Measurements from ENCODE around the gene SNIP1.
"Not testable (repeated sequence)": the region's sequence is repeated elsewhere in the genome, so short reads cannot be mapped to it uniquely, and the experiment has no call there.

Gene SNIP1

DNA sequence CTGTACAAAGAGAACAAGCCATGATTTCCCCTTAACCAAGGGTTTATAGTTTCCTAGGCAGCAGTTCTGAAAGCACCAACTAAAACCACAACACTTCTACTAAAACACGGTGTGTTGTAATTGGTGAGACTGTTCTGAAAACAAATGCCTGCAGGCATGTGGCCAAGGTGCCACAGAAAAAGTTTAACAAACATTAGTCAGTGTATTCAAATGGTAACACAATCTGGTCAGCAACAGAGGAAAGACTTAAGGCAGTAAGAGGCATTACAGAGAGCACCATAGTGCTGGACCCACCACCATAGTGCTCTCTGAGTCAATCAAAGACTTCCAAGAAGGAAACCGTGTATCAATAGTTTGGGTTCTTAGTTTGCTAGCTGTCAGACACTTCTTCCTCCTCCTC, 16.7 kb downstream of the SNIP1 start:
- Mint-ChIP-seq H3K4me3 (no peak overlapping the region), H3K27me3 (ENCODE audit: low read depth, poor library complexity) (no peaks in the 10 kb centered on the region), H3K4me1 (peaks cover 4% of the 10 kb centered on the region), H3K9me3 (no peaks in the 10 kb centered on the region), H3K27ac (no peak overlapping the region), H3K36me3 (ENCODE audit: low read depth) (peaks cover 62% of the 10 kb centered on the region)
- TF ChIP-seq, protein P1, sequence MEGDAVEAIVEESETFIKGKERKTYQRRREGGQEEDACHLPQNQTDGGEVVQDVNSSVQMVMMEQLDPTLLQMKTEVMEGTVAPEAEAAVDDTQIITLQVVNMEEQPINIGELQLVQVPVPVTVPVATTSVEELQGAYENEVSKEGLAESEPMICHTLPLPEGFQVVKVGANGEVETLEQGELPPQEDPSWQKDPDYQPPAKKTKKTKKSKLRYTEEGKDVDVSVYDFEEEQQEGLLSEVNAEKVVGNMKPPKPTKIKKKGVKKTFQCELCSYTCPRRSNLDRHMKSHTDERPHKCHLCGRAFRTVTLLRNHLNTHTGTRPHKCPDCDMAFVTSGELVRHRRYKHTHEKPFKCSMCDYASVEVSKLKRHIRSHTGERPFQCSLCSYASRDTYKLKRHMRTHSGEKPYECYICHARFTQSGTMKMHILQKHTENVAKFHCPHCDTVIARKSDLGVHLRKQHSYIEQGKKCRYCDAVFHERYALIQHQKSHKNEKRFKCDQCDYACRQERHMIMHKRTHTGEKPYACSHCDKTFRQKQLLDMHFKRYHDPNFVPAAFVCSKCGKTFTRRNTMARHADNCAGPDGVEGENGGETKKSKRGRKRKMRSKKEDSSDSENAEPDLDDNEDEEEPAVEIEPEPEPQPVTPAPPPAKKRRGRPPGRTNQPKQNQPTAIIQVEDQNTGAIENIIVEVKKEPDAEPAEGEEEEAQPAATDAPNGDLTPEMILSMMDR (IDR thresholded peaks at IDR 0.05), result no peak
- DNase-seq, result no peak

DNA sequence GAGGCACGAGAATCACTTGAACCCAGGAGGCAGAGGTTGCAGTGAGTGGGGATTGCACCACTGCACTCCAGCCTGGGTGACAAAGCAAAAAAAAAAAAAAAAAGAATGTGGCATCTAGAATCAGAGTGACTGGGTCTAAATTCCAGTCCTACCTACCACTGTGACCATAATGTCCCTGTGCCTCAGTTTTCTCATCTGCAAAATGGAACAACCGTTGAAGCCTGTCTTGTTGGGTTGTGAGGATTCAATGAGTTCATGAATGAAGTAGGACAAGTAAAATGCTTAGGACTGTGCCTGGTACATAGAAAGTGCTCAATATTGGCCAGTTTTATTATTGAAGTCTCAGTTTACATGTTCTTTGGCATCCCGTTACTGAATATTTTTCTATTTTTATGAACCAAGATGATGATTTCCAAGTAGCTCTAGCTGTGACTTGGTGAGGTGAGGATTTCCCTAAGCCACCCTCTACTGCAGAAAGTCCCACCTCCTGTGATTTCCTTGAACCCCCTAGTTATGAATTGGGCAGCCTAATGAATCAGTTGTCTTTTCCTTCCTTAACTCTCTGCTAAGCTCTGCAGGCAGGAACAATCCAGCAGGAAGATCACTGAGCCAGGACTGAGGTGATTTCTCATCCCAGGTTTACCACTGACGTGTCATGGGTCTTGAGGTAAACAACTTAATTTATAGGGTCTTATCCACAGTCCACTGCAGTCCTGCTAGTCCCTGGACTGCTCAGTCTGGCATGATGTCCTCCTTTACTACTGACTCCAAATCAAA, 20.6 kb downstream of the SNIP1 start:
- no peak for DNase-seq
- peak overlapping the region; percentile 78 for H3K27ac Mint-ChIP-seq
- peaks cover 37% of the 10 kb centered on the region for H3K36me3 Mint-ChIP-seq (ENCODE audit: low read depth)
- peaks cover 4% of the 10 kb centered on the region for H3K4me1 Mint-ChIP-seq
- no peaks in the 10 kb centered on the region for H3K27me3 Mint-ChIP-seq (ENCODE audit: low read depth, poor library complexity)
- TF ChIP-seq, protein P1 (IDR thresholded peaks at IDR 0.05), result no peak
- H3K4me3 Mint-ChIP-seq, result no peak overlapping the region
- no peaks in the 10 kb centered on the region for H3K9me3 Mint-ChIP-seq

DNA sequence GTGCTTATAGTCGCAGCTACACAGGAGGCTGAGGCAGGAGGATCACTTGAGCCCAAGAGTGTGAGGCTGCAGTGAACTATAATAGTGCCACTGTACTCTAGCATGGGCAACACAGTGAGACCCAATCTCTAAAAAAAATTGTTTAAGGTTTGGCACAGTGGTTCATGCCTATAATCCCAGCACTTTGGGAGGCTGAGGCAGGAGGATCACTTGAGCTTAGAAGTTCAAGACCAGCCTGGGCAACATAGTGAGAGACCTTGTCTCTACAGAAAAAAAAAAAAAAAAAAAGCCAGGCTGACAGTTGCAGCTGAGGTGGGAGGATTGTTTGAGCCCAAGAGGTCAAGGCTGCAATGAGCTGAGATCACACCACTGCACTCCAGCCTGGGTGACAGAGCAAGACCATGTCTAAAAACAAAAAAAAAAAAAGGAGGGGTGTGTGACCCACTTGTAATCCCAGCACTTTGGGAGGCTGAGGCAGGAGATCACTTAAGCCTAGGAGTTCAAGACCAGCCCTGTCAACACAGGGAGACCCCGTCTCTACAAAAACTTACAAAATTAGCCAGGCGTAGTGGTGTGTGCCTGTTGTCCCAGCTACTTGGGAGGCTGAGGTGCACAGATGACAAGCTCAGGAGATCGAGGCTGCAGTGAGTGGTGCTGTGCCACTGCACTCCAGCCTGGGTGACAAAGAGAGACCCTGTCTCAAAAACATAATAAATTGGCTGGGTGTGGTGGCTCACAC, 21.5 kb downstream of the SNIP1 start:
- Mint-ChIP-seq H3K27ac (peak overlapping the region; percentile 25), H3K36me3 (ENCODE audit: low read depth) (peaks cover 27% of the 10 kb centered on the region)
- H3K27me3 Mint-ChIP-seq (ENCODE audit: low read depth, poor library complexity); DNase-seq; H3K4me3 Mint-ChIP-seq; H3K4me1 Mint-ChIP-seq; H3K9me3 Mint-ChIP-seq: not testable (repeated sequence)

DNA sequence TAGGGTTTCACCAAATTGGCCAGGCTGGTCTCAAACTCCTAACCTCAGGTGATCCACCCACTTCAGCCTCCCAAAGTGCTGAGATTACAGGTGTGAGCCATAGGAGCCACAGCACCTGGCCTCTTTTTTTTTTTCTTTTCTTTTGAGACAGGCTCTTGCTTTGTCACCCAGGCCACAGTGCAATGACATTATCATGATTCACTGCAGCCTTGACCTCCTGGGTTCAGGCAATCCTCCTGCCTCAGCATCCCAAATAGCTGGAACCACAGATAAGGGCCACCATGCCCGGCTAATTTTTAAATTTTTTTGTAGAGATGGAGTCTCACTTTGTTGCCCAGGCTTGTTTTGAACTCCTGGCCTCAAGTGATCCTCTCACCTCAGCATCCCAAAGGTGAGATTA, 24.2 kb downstream of the SNIP1 start:
- peaks cover 10% of the 10 kb centered on the region for H3K36me3 Mint-ChIP-seq (ENCODE audit: low read depth)
- not testable (repeated sequence) for H3K27me3 Mint-ChIP-seq (ENCODE audit: low read depth, poor library complexity); DNase-seq

DNA sequence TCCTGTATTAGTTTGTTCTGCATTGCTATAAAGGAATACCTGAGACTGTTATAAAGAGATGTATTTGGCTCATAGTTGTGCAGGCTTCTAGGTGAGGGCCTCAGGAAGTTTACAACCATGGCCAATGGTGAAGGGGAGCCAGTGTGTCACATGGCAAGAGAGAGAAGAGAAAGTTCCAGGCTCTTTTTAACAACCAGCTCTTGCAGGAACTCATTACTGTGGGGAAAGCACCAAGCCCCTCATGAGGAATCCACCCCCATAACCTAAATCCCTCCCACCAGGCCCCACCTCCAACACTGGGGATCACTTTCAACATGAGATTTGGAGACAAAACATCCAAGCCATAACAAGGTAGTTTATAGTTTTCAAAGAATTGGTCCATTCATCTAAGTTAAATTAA, 34.5 kb downstream of the SNIP1 start:
- H3K27me3 Mint-ChIP-seq (ENCODE audit: low read depth, poor library complexity), result peaks cover 12% of the 10 kb centered on the region
- peak overlapping the region; percentile 59 for H3K4me3 Mint-ChIP-seq
- TF ChIP-seq, protein P1 (IDR thresholded peaks at IDR 0.05), result no peak
- no peak for DNase-seq
- H3K4me1 Mint-ChIP-seq, result peaks cover 24% of the 10 kb centered on the region
- H3K36me3 Mint-ChIP-seq (ENCODE audit: low read depth), result no peaks in the 10 kb centered on the region
- peaks cover 13% of the 10 kb centered on the region for H3K9me3 Mint-ChIP-seq
- H3K27ac Mint-ChIP-seq, result no peak overlapping the region

More for the DNA sequence above, 24.2 kb downstream of the SNIP1 start:
- not testable (repeated sequence) for H3K27ac Mint-ChIP-seq, H3K4me1 Mint-ChIP-seq, H3K4me3 Mint-ChIP-seq, H3K9me3 Mint-ChIP-seq

DNA sequence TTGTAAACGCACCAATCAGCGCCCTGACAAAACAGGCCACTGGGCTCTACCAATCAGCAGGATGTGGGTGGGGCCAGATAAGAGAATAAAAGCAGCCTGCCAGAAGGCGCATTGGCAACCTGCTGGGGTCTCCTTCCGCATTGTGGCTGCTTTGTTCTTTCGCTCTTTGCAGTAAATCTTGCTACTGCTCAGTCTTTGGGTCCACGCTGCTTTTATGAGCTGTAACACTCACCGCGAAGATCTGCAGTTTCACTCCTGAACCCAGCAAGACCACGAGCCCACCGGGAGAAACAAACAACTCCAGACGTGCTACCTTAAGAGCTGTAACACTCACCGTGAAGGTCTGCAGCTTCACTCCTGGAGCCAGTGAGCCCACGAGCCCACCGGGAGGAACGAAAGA, 35.2 kb downstream of the SNIP1 start:
- Mint-ChIP-seq H3K27ac (peak overlapping the region; percentile 92), H3K27me3 (ENCODE audit: low read depth, poor library complexity) (peaks cover 15% of the 10 kb centered on the region), H3K9me3 (peaks cover 13% of the 10 kb centered on the region), H3K4me1 (peaks cover 25% of the 10 kb centered on the region), H3K4me3 (peak overlapping the region; percentile 59)
- H3K36me3 Mint-ChIP-seq (ENCODE audit: low read depth); DNase-seq: not testable (repeated sequence)

DNA sequence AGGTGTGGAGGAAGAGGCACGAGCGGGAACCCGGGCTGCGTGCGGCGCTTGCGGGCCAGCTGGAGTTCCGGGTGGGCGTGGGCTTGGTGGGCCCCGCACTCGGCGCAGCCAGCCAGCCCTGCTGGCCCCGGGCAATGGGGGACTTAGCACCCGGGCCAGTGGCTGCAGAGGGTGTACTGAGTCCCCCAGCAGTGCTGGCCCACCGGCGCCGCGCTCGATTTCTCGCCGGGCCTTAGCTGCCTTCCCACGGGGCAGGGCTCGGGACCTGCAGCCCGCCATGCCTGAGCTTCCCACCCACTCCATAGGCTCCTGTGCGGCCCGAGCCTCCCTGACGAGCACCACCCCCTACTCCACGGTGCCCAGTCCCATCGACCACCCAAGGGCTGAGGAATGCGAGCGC, 35.9 kb downstream of the SNIP1 start:
- DNase-seq; H3K27ac Mint-ChIP-seq; H3K4me3 Mint-ChIP-seq; H3K36me3 Mint-ChIP-seq (ENCODE audit: low read depth): not testable (repeated sequence)
- Mint-ChIP-seq H3K27me3 (ENCODE audit: low read depth, poor library complexity) (peaks cover 16% of the 10 kb centered on the region), H3K4me1 (peaks cover 32% of the 10 kb centered on the region), H3K9me3 (peaks cover 11% of the 10 kb centered on the region)
